HEK293T (cell line): ENCODE results near the gene PPIL6.

Source experiments
- CTCF ChIA-PET: fragments of 350-600 bp; formaldehyde crosslinking; extraction: SDS; loops from one replicate; lab custom pipeline; 2021; ENCODE audit warnings: antibody characterized with exemption, inconsistent platforms; lab: Yijun Ruan, JAX
- POLR2A ChIA-PET: fragments of 350-600 bp; formaldehyde crosslinking; extraction: SDS; loops from one replicate; lab custom pipeline; 2020; ENCODE audit warnings: antibody characterized with exemption, inconsistent platforms; lab: Yijun Ruan, JAX
- DNase-seq: peaks from one replicate; pipeline ENCODE4 v3.0.0; 2012; ENCODE audit warnings: mixed read lengths; ENCODE audit errors: extremely low spot score
- ARNT ChIP-seq: fragments of 450-650 bp; IDR thresholded peaks from 2 replicates; pipeline ENCODE4 v1.6.1; 2017; ENCODE audit warnings: mild to moderate bottlenecking
- BHLHE40 ChIP-seq: fragments of 450-650 bp; IDR thresholded peaks from 2 replicates; pipeline ENCODE4 v1.6.1; 2016; ENCODE audit warnings: mild to moderate bottlenecking, moderate library complexity, borderline replicate concordance
- CTBP1 ChIP-seq: fragments of 450-650 bp; IDR thresholded peaks from 2 replicates; pipeline ENCODE4 v1.6.1; 2016; ENCODE audit warnings: borderline replicate concordance
- ELF4 ChIP-seq: fragments of 450-650 bp; IDR thresholded peaks from 2 replicates; pipeline ENCODE4 v1.6.1; 2017; ENCODE audit warnings: antibody characterized with exemption
- FOXA1 ChIP-seq: fragments of 450-650 bp; IDR thresholded peaks from 2 replicates; pipeline ENCODE4 v1.6.1; 2016; ENCODE audit warnings: mild to moderate bottlenecking
- FOXK2 ChIP-seq: fragments of 450-650 bp; IDR thresholded peaks from 2 replicates; pipeline ENCODE4 v1.6.1; 2016; ENCODE audit warnings: mild to moderate bottlenecking
- FOXM1 ChIP-seq: fragments of 450-650 bp; IDR thresholded peaks from 2 replicates; pipeline ENCODE4 v1.6.1; 2017; ENCODE audit warnings: mild to moderate bottlenecking, borderline replicate concordance
- HDGF ChIP-seq: fragments of 450-650 bp; IDR thresholded peaks from 2 replicates; pipeline ENCODE4 v1.6.1; 2017; ENCODE audit warnings: antibody characterized with exemption, borderline replicate concordance
- L3MBTL2 ChIP-seq: fragments of 450-650 bp; conservative IDR thresholded peaks from 2 replicates; pipeline ENCODE4 v1.6.1; 2016; ENCODE audit warnings: mild to moderate bottlenecking
- LEF1 ChIP-seq: fragments of 450-650 bp; IDR thresholded peaks from 2 replicates; pipeline ENCODE4 v1.6.1; 2017; ENCODE audit warnings: mild to moderate bottlenecking, borderline replicate concordance
- NFRKB ChIP-seq: fragments of 450-650 bp; IDR thresholded peaks from 2 replicates; pipeline ENCODE4 v1.6.1; 2016; ENCODE audit warnings: mild to moderate bottlenecking, moderate library complexity
- PKNOX1 ChIP-seq: fragments of 450-650 bp; IDR thresholded peaks from 2 replicates; pipeline ENCODE4 v1.6.1; 2016
- SP1 ChIP-seq: fragments of 450-650 bp; IDR thresholded peaks from 2 replicates; pipeline ENCODE4 v1.6.1; 2017
- SUZ12 ChIP-seq: fragments of 450-650 bp; IDR thresholded peaks from 2 replicates; pipeline ENCODE4 v1.6.1; 2016; ENCODE audit warnings: mild to moderate bottlenecking
- TARDBP ChIP-seq: fragments of 450-650 bp; IDR thresholded peaks from 2 replicates; pipeline ENCODE4 v1.6.1; 2016
- ZNF384 ChIP-seq: fragments of 450-650 bp; IDR thresholded peaks from 2 replicates; pipeline ENCODE4 v1.6.1; 2016

Gene PPIL6

DNA sequence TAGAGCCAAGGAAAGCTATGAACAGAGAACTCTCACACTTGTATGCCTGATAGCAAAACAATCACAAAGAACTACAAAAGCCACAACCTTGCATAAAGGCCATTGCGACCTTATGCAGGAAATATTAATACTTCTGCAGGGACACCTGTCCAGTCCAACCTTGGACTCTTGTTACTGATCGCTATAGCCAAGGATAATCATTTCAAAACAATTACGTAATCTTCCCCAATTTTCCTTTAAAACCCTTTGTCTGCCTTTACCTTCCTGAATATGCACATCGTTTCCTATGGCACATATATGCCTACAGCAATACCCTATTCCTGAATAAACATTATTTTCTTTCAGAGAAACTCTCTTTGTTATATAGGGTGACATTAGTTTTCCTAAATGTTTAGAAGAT, 22.8 kb downstream of the PPIL6 start:
- ChIA-PET POLR2A (no interaction called here), CTCF (interaction anchor here (1.0 to 1.7 kb wide), 2 partner anchors 20 to 34 kb away, joined by 3 to 4 read pairs; no protein-coding TSS in a partner anchor)
- no peak for DNase-seq
- no peak for TF ChIP-seq ELF4
- no peak for TF ChIP-seq LEF1
- TF ChIP-seq BHLHE40, result no peak
- no peak for TF ChIP-seq SUZ12
- TF ChIP-seq TARDBP, result no peak
- no peak for TF ChIP-seq NFRKB
- no peak for TF ChIP-seq L3MBTL2
- no peak for TF ChIP-seq FOXM1
- TF ChIP-seq SP1, result no peak
- no peak for TF ChIP-seq CTBP1

GRCh38 chr6:109411034-109411433, 29.4 kb downstream of the PPIL6 start:
- DNase-seq, result no peak
- TF ChIP-seq L3MBTL2, result no peak
- no peak for TF ChIP-seq ZNF384
- TF ChIP-seq ELF4, result no peak
- TF ChIP-seq CTBP1, result no peak
- POLR2A ChIA-PET, result no interaction called here

GRCh38 chr6:109406196-109406595, 34.2 kb downstream of the PPIL6 start:
- CTCF ChIA-PET, result no interaction called here
- POLR2A ChIA-PET, result interaction anchor here (0.8 kb wide), 1 partner anchor 12 kb away, joined by 3 read pairs; no protein-coding TSS in a partner anchor
- DNase-seq, result no peak
- TF ChIP-seq FOXA1 (no peak), FOXM1 (no peak), NFRKB (no peak), ZNF384 (no peak), ARNT (no peak)

More at GRCh38 chr6:109411034-109411433, 29.4 kb downstream of the PPIL6 start:
- CTCF ChIA-PET, result no interaction called here

- TF ChIP-seq SP1 (no peak), ELF4 (no peak), ZNF384 (no peak), FOXK2 (no peak), NFRKB (no peak), HDGF (no peak), CTBP1 (no peak), LEF1 (no peak), FOXA1 (no peak), BHLHE40 (no peak), ARNT (no peak), L3MBTL2 (no peak)
- ChIA-PET CTCF (interaction anchor here (0.6 to 2.2 kb wide), 3 partner anchors 21 to 209 kb away, joined by 3 to 13 read pairs (median 3); no protein-coding TSS in a partner anchor), POLR2A (interaction anchor here (1.0 kb wide), 1 partner anchor 13 kb away, joined by 3 read pairs; no protein-coding TSS in a partner anchor)
- DNase-seq, result peak; percentile 20
Measured at GRCh38 chr6:109397020-109397419, 43.4 kb downstream of the PPIL6 start.

- ChIA-PET POLR2A (interaction anchor here (1.0 kb wide), 1 partner anchor 12 kb away, joined by 3 read pairs; no protein-coding TSS in a partner anchor), CTCF (interaction anchor here (0.6 to 2.2 kb wide), 2 partner anchors 46 to 208 kb away, joined by 3 to 13 read pairs; no protein-coding TSS in a partner anchor)
- no peak for DNase-seq
- TF ChIP-seq FOXM1 (no peak), SUZ12 (no peak), BHLHE40 (no peak), HDGF (no peak), LEF1 (no peak)
Measured at GRCh38 chr6:109396046-109396718, 44.2 kb downstream of the PPIL6 start.

DNA sequence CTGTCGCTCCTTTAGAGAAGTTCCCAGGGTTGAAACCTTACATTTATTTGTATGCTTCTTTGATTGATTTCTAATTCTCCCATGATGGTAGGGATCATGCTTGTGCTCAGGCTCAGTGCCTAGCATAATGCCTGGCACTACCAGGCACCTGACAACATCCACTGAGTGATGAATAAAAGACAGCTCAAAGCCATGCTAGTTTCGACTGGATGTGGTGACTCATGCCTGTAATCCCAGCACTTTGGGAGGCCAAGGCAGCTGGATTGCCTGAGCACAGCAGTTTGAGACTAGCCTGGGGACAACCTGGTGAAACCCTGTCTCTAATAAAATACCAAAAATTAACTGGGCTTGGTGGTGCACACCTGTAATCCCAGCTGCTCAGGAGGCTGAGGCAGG, 46.5 kb downstream of the PPIL6 start:
- TF ChIP-seq LEF1 (no peak), NFRKB (no peak), FOXK2 (no peak), ARNT (no peak), L3MBTL2 (no peak), SUZ12 (no peak), ELF4 (no peak), HDGF (no peak), FOXM1 (no peak), ZNF384 (no peak), FOXA1 (no peak), CTBP1 (no peak), PKNOX1 (no peak), BHLHE40 (no peak), SP1 (no peak), TARDBP (no peak)
- DNase-seq, result no peak
- ChIA-PET CTCF (interaction anchor here (1.5 to 1.9 kb wide), 2 partner anchors 10 to 206 kb away, joined by 6 to 7 read pairs; no protein-coding TSS in a partner anchor), POLR2A (interaction anchor here (1.0 kb wide), 1 partner anchor 12 kb away, joined by 3 read pairs; no protein-coding TSS in a partner anchor)

DNA sequence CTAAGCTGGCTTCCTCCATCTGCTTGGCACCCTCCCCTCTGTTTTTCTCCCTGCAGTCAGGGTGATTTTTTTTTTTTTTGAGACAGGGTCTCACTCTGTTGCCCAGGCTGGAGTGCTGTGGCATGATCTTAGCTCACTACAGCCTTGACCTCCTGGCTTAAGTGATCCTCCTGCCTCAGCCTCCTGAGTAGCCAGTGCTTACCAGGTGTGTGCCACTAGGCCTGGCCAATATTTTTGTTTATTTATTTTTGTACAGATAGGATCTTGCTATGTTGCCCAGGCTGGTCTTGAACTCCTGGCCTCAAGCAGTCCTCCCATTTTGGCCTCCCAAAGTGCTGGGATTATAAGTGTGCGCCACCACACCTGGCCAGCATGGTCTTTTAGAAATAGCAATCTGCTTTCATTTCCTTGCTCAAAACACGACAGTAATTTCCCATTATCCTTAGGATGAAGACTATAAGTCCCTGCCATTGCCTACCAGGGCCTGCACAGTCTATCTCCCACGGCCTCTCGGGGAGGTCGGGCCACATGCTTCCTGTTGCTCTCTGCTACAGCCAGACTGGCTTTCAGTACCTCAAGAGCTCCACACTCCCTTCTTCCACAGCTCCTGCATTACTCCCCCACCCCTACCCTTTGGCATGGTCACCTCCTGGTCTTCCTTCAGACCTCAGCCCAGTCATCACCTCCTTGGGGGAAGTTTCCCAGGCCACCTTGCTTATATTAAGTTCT, 47.1 kb downstream of the PPIL6 start:
- DNase-seq, result no peak
- TF ChIP-seq LEF1, result no peak
- ChIA-PET CTCF (interaction anchor here (0.8 to 1.9 kb wide), 5 partner anchors 9 to 206 kb away, joined by 3 to 7 read pairs (median 5); no protein-coding TSS in a partner anchor), POLR2A (interaction anchor here (1.0 to 3.4 kb wide), 2 partner anchors 10 to 12 kb away, joined by 3 to 18 read pairs; partner anchors contain the start of gene CD164)
